CD8-positive, alpha-beta memory T cell (primary cell): ENCODE results near the gene AKAP13. TPM values are rescaled to one million over a fixed set of nuclear protein-coding genes. Genes with fewer than 3 reads are reported as not detected.

Experiments
- CTCF ChIA-PET: fragments of 350-600 bp; sonication (Branson Sonifier 250); formaldehyde crosslinking; loops from one replicate; lab custom pipeline; 2021; ENCODE audit warnings: antibody characterized with exemption; lab: Charles Lee
- POLR2A ChIA-PET: fragments of 350-600 bp; sonication (Branson Sonifier 250); formaldehyde crosslinking; loops from one replicate; lab custom pipeline; 2021; ENCODE audit warnings: antibody characterized with exemption; lab: Charles Lee
- DNase-seq, 5 donors: peaks; one replicate each; pipeline versions ENCODE4 v3.0.0 to v3.0.0-alpha.2; 2020 to 2022; ENCODE audit warnings: mixed read lengths in 1 of 5
- H3K27ac ChIP-seq: one replicate; pipeline ENCODE4 v1.7.0; 2013; ENCODE audit warnings: low read depth, mild to moderate bottlenecking, low read length, moderate library complexity
- H3K27me3 ChIP-seq: 2 replicates; pipeline ENCODE4 v1.7.0; 2013; ENCODE audit warnings: low read length, mild to moderate bottlenecking; ENCODE audit not compliant: insufficient read depth, poor library complexity, severe bottlenecking
- H3K36me3 ChIP-seq: 2 replicates; pipeline ENCODE4 v1.7.0; 2013; ENCODE audit warnings: mild to moderate bottlenecking, low read length, moderate library complexity; ENCODE audit not compliant: insufficient read depth
- H3K4me1 ChIP-seq: 2 replicates; pipeline ENCODE4 v1.7.0; 2013; ENCODE audit warnings: mild to moderate bottlenecking, low read length, moderate library complexity; ENCODE audit not compliant: insufficient read depth
- H3K4me3 ChIP-seq: 2 replicates; pipeline ENCODE4 v1.7.0; 2013; ENCODE audit warnings: mild to moderate bottlenecking, low read length
- H3K9me3 ChIP-seq: 2 replicates; pipeline ENCODE4 v1.7.0; 2013; ENCODE audit warnings: mild to moderate bottlenecking, low read length
- H3K27ac Mint-ChIP-seq, 8 donors: one replicate each; pipeline ENCODE4 v1.8.0; 2020 to 2021; ENCODE audit warnings: mixed read lengths in 8 of 8, mild to moderate bottlenecking in 6 of 8, inconsistent platforms in 3 of 8, moderate library complexity in 3 of 8
- H3K27me3 Mint-ChIP-seq, 2 donors: one replicate each; pipeline ENCODE4 v1.8.0; 2020 to 2021; ENCODE audit warnings: mixed read lengths in 2 of 2, mild to moderate bottlenecking in 1 of 2, moderate library complexity in 1 of 2
- H3K36me3 Mint-ChIP-seq, 3 donors: one replicate each; pipeline ENCODE4 v1.8.0; 2020 to 2021; ENCODE audit warnings: mixed read lengths in 3 of 3, inconsistent platforms in 1 of 3, mild to moderate bottlenecking in 1 of 3
- H3K4me1 Mint-ChIP-seq, 3 donors: one replicate each; pipeline ENCODE4 v1.8.0; 2020 to 2021; ENCODE audit warnings: mixed read lengths in 3 of 3, inconsistent platforms in 1 of 3, mild to moderate bottlenecking in 1 of 3
- H3K4me3 Mint-ChIP-seq, 7 donors: one replicate each; pipeline ENCODE4 v1.8.0; 2020 to 2021; ENCODE audit warnings: mixed read lengths in 7 of 7, mild to moderate bottlenecking in 6 of 7, moderate library complexity in 4 of 7, inconsistent platforms in 2 of 7
- H3K9me3 Mint-ChIP-seq, 5 donors: one replicate each; pipeline ENCODE4 v1.8.0; 2020 to 2022; ENCODE audit warnings: mixed read lengths in 5 of 5, mild to moderate bottlenecking in 3 of 5, moderate library complexity in 2 of 5, inconsistent platforms in 1 of 5
- polyA plus RNA-seq: library from polyadenylated mRNA; unstranded; fragments of 300-500 nt; fragmentation: Illumina TruSeq; gene quantifications from one replicate; pipeline ENCODE4 v1.2.3, GENCODE V29; 2021
- total RNA-seq, 2 experiments: library from RNA; stranded (reverse); gene quantifications; one replicate each; pipeline ENCODE4 v1.2.3, GENCODE V29; 2021

Gene AKAP13
- total and polyA plus RNA-seq, 3 experiments from 2014 or later: 109 to 234 (median 113) TPM

GRCh38 chr15:85779249-85779648 lies 398.8 kb downstream of the AKAP13 start:
- Mint-ChIP-seq H3K9me3 (no peaks in the 10 kb centered on the region), H3K36me3 (no peaks in the 10 kb centered on the region), H3K27me3 (no peaks in the 10 kb centered on the region), H3K4me1 (peaks cover 17 to 36% (median 23%) of the 10 kb centered on the region in 3 donors), H3K4me3 (no peak overlapping the region), H3K27ac (peak overlapping the region in 2 of 8 donors; percentile 33 to 40)
- no peak for DNase-seq
- Histone ChIP-seq H3K36me3 (no peaks in the 10 kb centered on the region), H3K4me3 (no peak overlapping the region), H3K27me3 (no peaks in the 10 kb centered on the region), H3K27ac (no peak overlapping the region), H3K4me1 (peaks cover 8% of the 10 kb centered on the region), H3K9me3 (no peaks in the 10 kb centered on the region)
- CTCF ChIA-PET: interaction anchor here (1.5 kb wide), 1 partner anchor 62 kb away, joined by 5 read pairs; no protein-coding TSS in a partner anchor
- POLR2A ChIA-PET: no interaction called here

GRCh38 chr15:85780225-85780985 lies 400.0 kb downstream of the AKAP13 start:
- peaks cover 20% of the 10 kb centered on the region for H3K4me1 ChIP-seq
- no peak overlapping the region for H3K27ac ChIP-seq
- ChIA-PET CTCF (no interaction called here), POLR2A (no interaction called here)
- H3K27me3 ChIP-seq: no peaks in the 10 kb centered on the region
- DNase-seq: no peak
- H3K36me3 ChIP-seq: no peaks in the 10 kb centered on the region
- Mint-ChIP-seq H3K36me3 (no peaks in the 10 kb centered on the region), H3K9me3 (no peaks in the 10 kb centered on the region), H3K27me3 (no peaks in the 10 kb centered on the region), H3K4me3 (no peak overlapping the region), H3K4me1 (peaks cover 25 to 44% (median 34%) of the 10 kb centered on the region in 3 donors), H3K27ac (peak overlapping the region in 3 of 8 donors; percentile 2 to 50 (median 33))
- no peaks in the 10 kb centered on the region for H3K9me3 ChIP-seq
- H3K4me3 ChIP-seq: no peak overlapping the region

GRCh38 chr15:85781099-85781498 lies 400.7 kb downstream of the AKAP13 start:
- no peak overlapping the region for H3K27ac Mint-ChIP-seq
- no peaks in the 10 kb centered on the region for H3K36me3 Mint-ChIP-seq
- H3K9me3 Mint-ChIP-seq: no peaks in the 10 kb centered on the region
- DNase-seq: no peak
- H3K27me3 ChIP-seq: no peaks in the 10 kb centered on the region
- no peak overlapping the region for H3K27ac ChIP-seq
- H3K4me3 ChIP-seq: no peak overlapping the region
- H3K36me3 ChIP-seq: no peaks in the 10 kb centered on the region
- no peaks in the 10 kb centered on the region for H3K27me3 Mint-ChIP-seq
- ChIA-PET POLR2A (no interaction called here), CTCF (no interaction called here)
- H3K4me3 Mint-ChIP-seq: no peak overlapping the region
- no peaks in the 10 kb centered on the region for H3K9me3 ChIP-seq
- peaks cover 32 to 50% (median 41%) of the 10 kb centered on the region in 3 donors for H3K4me1 Mint-ChIP-seq
- H3K4me1 ChIP-seq: peaks cover 25% of the 10 kb centered on the region

- no peaks in the 10 kb centered on the region for H3K27me3 Mint-ChIP-seq
Measured at GRCh38 chr15:85782064-85782463, 401.7 kb downstream of the AKAP13 start.

GRCh38 chr15:85785887-85786780 lies 405.7 kb downstream of the AKAP13 start:
- Histone ChIP-seq H3K36me3 (no peaks in the 10 kb centered on the region), H3K4me3 (no peak overlapping the region), H3K27ac (no peak overlapping the region), H3K27me3 (no peaks in the 10 kb centered on the region), H3K4me1 (peaks cover 31% of the 10 kb centered on the region), H3K9me3 (no peaks in the 10 kb centered on the region)
- DNase-seq: no peak
- Mint-ChIP-seq H3K9me3 (no peaks in the 10 kb centered on the region), H3K27ac (peak overlapping the region; percentile 57 to 93 (median 86)), H3K4me3 (peak overlapping the region; percentile 63 to 88 (median 72)), H3K36me3 (no peaks in the 10 kb centered on the region), H3K27me3 (peaks cover 0 to 1% of the 10 kb centered on the region in 2 donors), H3K4me1 (peaks cover 32 to 53% (median 48%) of the 10 kb centered on the region in 3 donors)
- CTCF ChIA-PET: interaction anchor here (0.8 to 1.6 kb wide), 5 partner anchors 9 to 56 kb away, joined by 3 to 4 read pairs (median 4); no protein-coding TSS in a partner anchor
- POLR2A ChIA-PET: interaction anchor here (0.7 to 0.8 kb wide), 2 partner anchors 8 to 432 kb away, joined by 3 to 4 read pairs; partner anchors contain the start of gene KLHL25

More at GRCh38 chr15:85782064-85782463, 401.7 kb downstream of the AKAP13 start:
- Histone ChIP-seq H3K9me3 (no peaks in the 10 kb centered on the region), H3K27ac (no peak overlapping the region), H3K4me1 (peaks cover 31% of the 10 kb centered on the region), H3K27me3 (no peaks in the 10 kb centered on the region), H3K4me3 (no peak overlapping the region), H3K36me3 (no peaks in the 10 kb centered on the region)
- Mint-ChIP-seq H3K4me3 (no peak overlapping the region), H3K9me3 (no peaks in the 10 kb centered on the region), H3K4me1 (peaks cover 36 to 58% (median 45%) of the 10 kb centered on the region in 3 donors), H3K36me3 (no peaks in the 10 kb centered on the region), H3K27ac (peak overlapping the region in 1 of 8 donors; percentile 38)
- ChIA-PET CTCF (no interaction called here), POLR2A (no interaction called here)
- no peak for DNase-seq

- no peak for DNase-seq
- Histone ChIP-seq H3K36me3 (no peaks in the 10 kb centered on the region), H3K27me3 (no peaks in the 10 kb centered on the region), H3K9me3 (no peaks in the 10 kb centered on the region), H3K4me1 (peaks cover 33% of the 10 kb centered on the region), H3K27ac (no peak overlapping the region), H3K4me3 (no peak overlapping the region)
- peaks cover 34 to 58% (median 53%) of the 10 kb centered on the region in 3 donors for H3K4me1 Mint-ChIP-seq
- peaks cover 0 to 1% of the 10 kb centered on the region in 2 donors for H3K27me3 Mint-ChIP-seq
- H3K4me3 Mint-ChIP-seq: no peak overlapping the region
- H3K27ac Mint-ChIP-seq: peak overlapping the region in 5 of 8 donors; percentile 57 to 91 (median 84)
- ChIA-PET POLR2A (no interaction called here), CTCF (interaction anchor here (1.3 to 1.4 kb wide), 2 partner anchors 9 to 43 kb away, joined by 3 to 4 read pairs; no protein-coding TSS in a partner anchor)
- no peaks in the 10 kb centered on the region for H3K36me3 Mint-ChIP-seq
- H3K9me3 Mint-ChIP-seq: no peaks in the 10 kb centered on the region
Measured at GRCh38 chr15:85786781-85787114, 406.3 kb downstream of the AKAP13 start.

- H3K4me3 ChIP-seq: no peak overlapping the region
- no peak overlapping the region for H3K4me3 Mint-ChIP-seq
- POLR2A ChIA-PET: no interaction called here
- H3K27ac ChIP-seq: no peak overlapping the region
- no peaks in the 10 kb centered on the region for H3K9me3 ChIP-seq
- H3K4me1 Mint-ChIP-seq: peaks cover 42 to 73% (median 71%) of the 10 kb centered on the region in 3 donors
- peak overlapping the region in 2 of 8 donors; percentile 40 to 60 for H3K27ac Mint-ChIP-seq
- no peaks in the 10 kb centered on the region for H3K9me3 Mint-ChIP-seq
- no peak for DNase-seq
- H3K27me3 Mint-ChIP-seq: peaks cover 0 to 1% of the 10 kb centered on the region in 2 donors
- no peaks in the 10 kb centered on the region for H3K27me3 ChIP-seq
- peaks cover 0 to 2% (median 0%) of the 10 kb centered on the region in 3 donors for H3K36me3 Mint-ChIP-seq
- no peaks in the 10 kb centered on the region for H3K36me3 ChIP-seq
- H3K4me1 ChIP-seq: peaks cover 49% of the 10 kb centered on the region
- CTCF ChIA-PET: interaction anchor here (0.8 kb wide), 1 partner anchor 43 kb away, joined by 3 read pairs; no protein-coding TSS in a partner anchor
Measured at GRCh38 chr15:85788771-85789495, 408.5 kb downstream of the AKAP13 start.
